T-helper 2 cell treated with Interferon-gamma antibody and Interleukin-4, amounts not matched to agents 100 ng/mL and 5 ng/mL, for 36 hours (primary cell): Measurements from ENCODE around the gene TBC1D3C. TPM values are rescaled to one million over a fixed set of nuclear protein-coding genes. Genes with fewer than 3 reads are reported as not detected.
"Not testable (repeated sequence)": the region's sequence is repeated elsewhere in the genome, so short reads cannot be mapped to it uniquely, and the experiment has no call there.

Source experiments
- intact Hi-C: fragments of 100-400 bp; cut with micrococcal nuclease; formaldehyde crosslinking; loops from one replicate; pipeline ENCODE4 v1.15.1; 2023
- total RNA-seq: library from RNA; stranded (reverse); gene quantifications from 2 replicates; pipeline ENCODE4 v1.2.3, GENCODE V29; 2022

Gene TBC1D3C
- total RNA-seq: 0.18 TPM in 1 of 2 replicates, not detected in the other

GRCh38 chr17:38068534-38068933 is at the start of gene TBC1D3C:
Gene TBC1D3C, minus strand, starts transcription at chr17:38068634. Its CDS starts 1,568 bp downstream, at chr17:38067066.
- intact Hi-C loops: not testable (repeated sequence)

- intact Hi-C loops: not testable (repeated sequence)
These were observed 30.8 kb upstream of the TBC1D3C start for GRCh38 chr17:38099262-38099661.

GRCh38 chr17:38094059-38094694 is 25.7 kb upstream of the TBC1D3C start:
- intact Hi-C loops: not testable (repeated sequence)

GRCh38 chr17:38088120-38088519 is 19.7 kb upstream of the TBC1D3C start:
- intact Hi-C loops: not testable (repeated sequence)

GRCh38 chr17:38087344-38087743 is 18.9 kb upstream of the TBC1D3C start:
- intact Hi-C loops: not testable (repeated sequence)

Other genes with a start within 250 kb of the TBC1D3C start
- not detected in 2 replicates for gene TBC1D3K, start 144.2 kb downstream of the TBC1D3C start, total RNA-seq
- gene TBC1D3L, start 79.6 kb downstream of the TBC1D3C start, total RNA-seq: 19.1 and 21.4 TPM in 2 replicates
- gene TBC1D3D, start 64.7 kb downstream of the TBC1D3C start, total RNA-seq: 0.50 TPM in 1 of 2 replicates, not detected in the other
- not detected in 2 replicates for gene TBC1D3E, start 59.3 kb upstream of the TBC1D3C start, total RNA-seq
- not detected in 2 replicates for gene TBC1D3, start 123.9 kb upstream of the TBC1D3C start, total RNA-seq
- gene MRPL45, start 228.5 kb upstream of the TBC1D3C start, total RNA-seq: 33.1 and 33.4 TPM in 2 replicates